Fibroblast of upper back skin (primary cell): ENCODE measurements around the gene NUDT12.

Experiments used
- DNase-seq: peaks from one replicate; pipeline ENCODE4 v3.0.0-alpha.2; 2013

The NUDT12 gene

GRCh38 chr5:103562453-103563157, at the start of gene NUDT12:
NUDT12 (minus strand) TSS chr5:103562789; CDS start chr5:103560248, 2,541 bp downstream.
- peak; percentile 77 for DNase-seq

GRCh38 chr5:103607346-103607745, 44.8 kb upstream of the NUDT12 start:
- no peak for DNase-seq

GRCh38 chr5:103605277-103605676, 42.7 kb upstream of the NUDT12 start:
- no peak for DNase-seq

- DNase-seq = no peak
Observed at GRCh38 chr5:103602438-103602837, 39.8 kb upstream of the NUDT12 start.

GRCh38 chr5:103601314-103601713, 38.7 kb upstream of the NUDT12 start:
- DNase-seq = no peak

- no peak for DNase-seq
Observed at GRCh38 chr5:103600086-103600485, 37.5 kb upstream of the NUDT12 start.

- peak; percentile 74 for DNase-seq
Observed at GRCh38 chr5:103598997-103599566, 36.5 kb upstream of the NUDT12 start.

- no peak for DNase-seq
Observed at GRCh38 chr5:103590221-103590620, 27.6 kb upstream of the NUDT12 start.

GRCh38 chr5:103589776-103590175, 27.2 kb upstream of the NUDT12 start:
- DNase-seq = no peak

GRCh38 chr5:103589357-103589756, 26.8 kb upstream of the NUDT12 start:
- peak; percentile 57 for DNase-seq

GRCh38 chr5:103587185-103587748, 24.7 kb upstream of the NUDT12 start:
- DNase-seq = peak; percentile 53

- DNase-seq = peak; percentile 57
Observed at GRCh38 chr5:103582364-103582763, 19.8 kb upstream of the NUDT12 start.

- no peak for DNase-seq
Observed at GRCh38 chr5:103573411-103573810, 10.8 kb upstream of the NUDT12 start.

GRCh38 chr5:103572454-103572853, 9.9 kb upstream of the NUDT12 start:
- no peak for DNase-seq

GRCh38 chr5:103571730-103572129, 9.1 kb upstream of the NUDT12 start:
- no peak for DNase-seq

GRCh38 chr5:103569313-103570060, 6.9 kb upstream of the NUDT12 start:
- no peak for DNase-seq

- DNase-seq = no peak
Observed at GRCh38 chr5:103565719-103566118, 3.1 kb upstream of the NUDT12 start.

- no peak for DNase-seq
Observed at GRCh38 chr5:103561685-103562452, 720 bp downstream of the NUDT12 start.

- no peak for DNase-seq
Observed at GRCh38 chr5:103560826-103561225, 1.8 kb downstream of the NUDT12 start.

GRCh38 chr5:103546858-103547257, 15.7 kb downstream of the NUDT12 start:
- DNase-seq = no peak

- DNase-seq = no peak
Observed at GRCh38 chr5:103542441-103542840, 20.1 kb downstream of the NUDT12 start.

- no peak for DNase-seq
Observed at GRCh38 chr5:103541569-103541968, 21.0 kb downstream of the NUDT12 start.

- no peak for DNase-seq
Observed at GRCh38 chr5:103541114-103541513, 21.5 kb downstream of the NUDT12 start.
